Lower leg skin (tissue), 3 donors: ENCODE results near the gene CAPS.

Experiments used
- POLR2A ChIP-seq, 2 donors: fragments of 450-650 bp; IDR thresholded peaks; one replicate each; pipeline ENCODE4 v1.6.1; 2016 to 2017; ENCODE audit warnings: antibody characterized with exemption in 2 of 2, mild to moderate bottlenecking in 1 of 2, moderate library complexity in 1 of 2
- TF ChIP-seq, protein P1 (sequence below), 3 donors: fragments of 450-650 bp; IDR thresholded peaks; one replicate each; pipeline ENCODE4 v1.5.1; 2016; ENCODE audit warnings: antibody characterized with exemption in 3 of 3, mild to moderate bottlenecking in 3 of 3, moderate library complexity in 2 of 3

DNA sequence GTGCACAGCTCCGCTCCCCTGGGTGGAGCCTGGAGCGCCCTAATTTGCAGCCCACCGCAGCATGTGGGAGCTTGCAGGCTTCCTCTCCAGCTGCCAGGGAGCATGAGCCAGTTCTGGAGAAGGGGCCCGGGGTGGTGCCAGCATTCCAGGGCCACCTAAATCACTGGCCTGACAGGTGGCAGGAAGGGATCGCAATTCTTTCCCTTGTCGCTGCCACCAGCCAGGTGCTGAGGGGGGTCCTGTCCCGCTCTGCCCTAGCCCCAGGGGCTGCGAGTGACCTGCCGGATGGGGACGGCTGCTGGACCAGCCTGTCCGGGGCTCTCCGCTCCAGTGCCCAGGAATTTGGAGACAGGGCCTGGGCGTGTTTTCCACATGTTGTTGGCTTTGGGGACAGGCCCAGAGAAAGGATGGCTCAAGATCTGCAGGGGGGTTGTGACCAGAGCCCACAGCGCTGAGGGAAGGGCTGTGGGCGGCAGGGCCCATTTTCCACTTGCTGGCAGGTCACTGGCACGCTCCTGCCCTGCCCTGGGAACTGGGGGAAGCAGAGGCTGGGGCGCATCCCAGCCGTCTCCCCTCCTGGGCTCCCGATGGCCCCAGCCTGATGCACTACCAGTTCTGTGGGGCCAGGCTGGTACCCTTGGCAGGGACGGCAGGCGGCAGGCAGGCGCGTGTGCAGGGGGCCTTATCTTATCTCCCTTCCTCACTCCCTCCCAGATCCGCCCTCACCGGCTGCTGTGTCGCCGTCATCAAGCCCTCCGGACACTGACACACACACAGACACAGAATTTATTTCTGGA, 19.9 kb upstream of the CAPS start:
- TF ChIP-seq, protein P1, sequence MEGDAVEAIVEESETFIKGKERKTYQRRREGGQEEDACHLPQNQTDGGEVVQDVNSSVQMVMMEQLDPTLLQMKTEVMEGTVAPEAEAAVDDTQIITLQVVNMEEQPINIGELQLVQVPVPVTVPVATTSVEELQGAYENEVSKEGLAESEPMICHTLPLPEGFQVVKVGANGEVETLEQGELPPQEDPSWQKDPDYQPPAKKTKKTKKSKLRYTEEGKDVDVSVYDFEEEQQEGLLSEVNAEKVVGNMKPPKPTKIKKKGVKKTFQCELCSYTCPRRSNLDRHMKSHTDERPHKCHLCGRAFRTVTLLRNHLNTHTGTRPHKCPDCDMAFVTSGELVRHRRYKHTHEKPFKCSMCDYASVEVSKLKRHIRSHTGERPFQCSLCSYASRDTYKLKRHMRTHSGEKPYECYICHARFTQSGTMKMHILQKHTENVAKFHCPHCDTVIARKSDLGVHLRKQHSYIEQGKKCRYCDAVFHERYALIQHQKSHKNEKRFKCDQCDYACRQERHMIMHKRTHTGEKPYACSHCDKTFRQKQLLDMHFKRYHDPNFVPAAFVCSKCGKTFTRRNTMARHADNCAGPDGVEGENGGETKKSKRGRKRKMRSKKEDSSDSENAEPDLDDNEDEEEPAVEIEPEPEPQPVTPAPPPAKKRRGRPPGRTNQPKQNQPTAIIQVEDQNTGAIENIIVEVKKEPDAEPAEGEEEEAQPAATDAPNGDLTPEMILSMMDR (IDR thresholded peaks at IDR 0.05): no peak
- TF ChIP-seq POLR2A (IDR thresholded peaks at IDR 0.05): no peak
